Measurements from ENCODE around the gene TFR2. TPM values are rescaled to one million over a fixed set of nuclear protein-coding genes. Genes with fewer than 3 reads are reported as not detected.

The TFR2 gene
- total and polyA plus RNA-seq, 2 donors (not counting 3 experiments of a cell fraction or from before 2014, with no cell fraction given) = 0.37 to 0.60 TPM

DNA sequence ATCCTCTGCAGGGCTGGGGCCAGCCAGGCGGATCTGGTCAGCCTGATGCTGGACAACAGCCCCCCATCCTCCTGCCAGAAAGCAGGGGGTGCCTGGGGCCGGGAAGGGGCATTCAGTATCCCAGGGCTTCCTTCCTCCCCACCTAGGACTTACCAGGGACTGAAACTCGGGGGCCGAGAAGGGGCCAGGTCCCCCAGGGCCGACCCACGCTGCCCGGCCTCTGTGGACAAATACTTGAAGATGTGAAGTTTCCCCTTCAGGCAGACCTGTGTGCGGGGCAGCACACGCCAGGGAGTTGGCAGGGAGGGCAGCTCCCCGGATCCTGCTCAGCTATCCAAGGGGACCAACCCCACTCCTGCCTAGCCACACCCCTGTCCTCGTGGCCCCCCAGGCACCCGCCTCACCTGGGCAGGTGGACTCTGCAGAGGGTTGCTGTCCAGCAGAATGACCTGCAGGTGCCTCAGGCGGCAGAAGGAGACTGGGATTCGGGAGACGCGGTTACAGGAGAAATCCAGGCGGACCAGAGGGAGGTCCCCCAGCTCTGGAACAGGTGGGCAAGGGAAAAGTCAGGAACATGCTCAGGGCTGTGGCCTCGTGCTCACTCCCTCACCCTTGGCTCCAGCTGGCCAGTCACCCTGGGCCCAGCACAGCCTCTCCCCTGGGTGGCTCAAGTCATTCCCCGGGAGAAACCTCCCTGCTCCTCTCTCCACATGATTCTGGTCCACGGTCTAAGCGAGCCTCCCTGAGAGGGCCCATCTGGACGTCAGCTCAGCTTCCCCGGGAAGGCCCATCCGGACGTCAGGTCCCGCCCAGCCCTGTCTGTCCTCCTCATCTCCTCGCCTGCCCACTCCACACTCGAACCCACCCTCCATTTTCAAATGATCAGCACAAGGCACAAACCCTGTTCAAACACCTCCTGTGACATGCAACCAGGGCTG, 62.8 kb downstream of the TFR2 start:
- Histone ChIP-seq H4K20me1 (replicated peaks; ENCODE audit: control insufficient read depth, extremely low read depth, insufficient read depth, low read length) (no peaks in the 10 kb centered on the region), H3K9me1 (replicated peaks; ENCODE audit: control insufficient read depth, extremely low read depth, insufficient read depth, low read length) (no peaks in the 10 kb centered on the region), H3K4me2 (ENCODE audit: insufficient read depth, low read length) (no peak overlapping the region), H2AFZ (ENCODE audit: low read depth, low read length) (no peak overlapping the region), H3K9ac (replicated peaks; ENCODE audit: extremely low read depth, insufficient read depth, low read length) (no peak overlapping the region), H3K36me3 (ENCODE audit: control insufficient read depth in 2 of 2, extremely low read depth in 1 of 2, insufficient read depth in 2 of 2, low read length in 2 of 2) (peaks cover 19 to 59% of the 10 kb centered on the region in 2 experiments), H3K27ac (ENCODE audit: insufficient read depth, low read depth, low read length) (no peak overlapping the region), H3K4me3 (replicated peaks in 1 of 3; ENCODE audit: insufficient read depth in 1 of 3, low read depth in 1 of 3, low read length in 3 of 3) (no peak overlapping the region), H3K9me3 (replicated peaks; ENCODE audit: control insufficient read depth, insufficient read depth, low read length) (no peaks in the 10 kb centered on the region), H3K79me2 (ENCODE audit: control insufficient read depth, insufficient read depth, low read length) (peaks cover 14% of the 10 kb centered on the region), H3K27me3 (ENCODE audit: control insufficient read depth in 2 of 2, insufficient read depth in 2 of 2, low read length in 2 of 2) (no peaks in the 10 kb centered on the region), H3K4me1 (ENCODE audit: control insufficient read depth, extremely low read depth, insufficient read depth, low read length) (peaks cover 11% of the 10 kb centered on the region)
- dilution Hi-C loops (cut with MboI; ENCODE audit: extremely low pct_ligation_motif_present, low sequenced_read_pairs) = no loop called here
- FAIRE-seq (no peak), DNase-seq (ENCODE audit: low read depth, low spot score) (no peak)
- TF ChIP-seq FOS (IDR thresholded peaks at IDR 0.05; ENCODE audit: borderline replicate concordance, insufficient read depth, low read length) (no peak), MYC (IDR thresholded peaks at IDR 0.05; ENCODE audit: low read depth, low read length) (no peak), POLR2A (IDR thresholded peaks at IDR 0.05; ENCODE audit: low read depth, low read length) (no peak), EZH2 (IDR thresholded peaks at IDR 0.05; ENCODE audit: borderline replicate concordance, low read depth, low read length, severe bottlenecking) (no peak)
- TF ChIP-seq, protein P1, sequence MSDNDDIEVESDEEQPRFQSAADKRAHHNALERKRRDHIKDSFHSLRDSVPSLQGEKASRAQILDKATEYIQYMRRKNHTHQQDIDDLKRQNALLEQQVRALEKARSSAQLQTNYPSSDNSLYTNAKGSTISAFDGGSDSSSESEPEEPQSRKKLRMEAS (IDR thresholded peaks at IDR 0.05; ENCODE audit: insufficient read depth, insufficient read length) = no peak
- BruUV-seq (replicated peaks) = no TSS peak
- POLR2A ChIA-PET = interaction anchor here (1.7 kb wide), 1 partner anchor 7 kb away, joined by 6 read pairs; the partner anchor contains the start of genes FBXO24 and LRCH4
- intact Hi-C loops (cut with micrococcal nuclease) = no loop called here
- CTCF ChIA-PET = interaction anchor here (1.8 kb wide), 1 partner anchor 19 kb away, joined by 6 read pairs; no protein-coding TSS in a partner anchor

DNA sequence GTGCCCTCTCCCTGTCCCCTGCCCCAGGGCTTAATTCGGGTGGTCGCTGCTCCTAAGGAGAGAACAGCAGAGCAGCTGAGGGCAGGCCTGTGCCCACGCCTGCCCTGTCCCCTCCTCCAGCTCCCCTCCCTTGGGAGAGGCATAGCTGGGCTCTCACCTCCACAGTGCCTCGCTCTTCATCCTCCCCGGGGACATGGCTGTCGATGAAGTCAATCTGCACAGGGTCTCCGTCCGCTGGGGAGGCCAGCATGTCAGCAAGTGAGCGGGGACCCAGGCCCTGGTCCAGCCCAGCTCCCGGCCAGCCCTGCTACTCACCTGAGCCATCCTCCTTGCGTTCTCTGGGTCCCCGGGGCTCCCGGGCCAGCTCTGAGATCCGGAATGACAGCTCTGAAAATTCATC, 63.8 kb downstream of the TFR2 start:
- Histone ChIP-seq H2AFZ (ENCODE audit: low read depth, low read length) (no peak overlapping the region), H3K4me2 (ENCODE audit: insufficient read depth, low read length) (no peak overlapping the region), H3K27ac (ENCODE audit: insufficient read depth, low read depth, low read length) (no peak overlapping the region), H4K20me1 (replicated peaks; ENCODE audit: control insufficient read depth, extremely low read depth, insufficient read depth, low read length) (no peaks in the 10 kb centered on the region), H3K4me3 (replicated peaks in 1 of 3; ENCODE audit: insufficient read depth in 1 of 3, low read depth in 1 of 3, low read length in 3 of 3) (no peak overlapping the region), H3K79me2 (ENCODE audit: control insufficient read depth, insufficient read depth, low read length) (peaks cover 9% of the 10 kb centered on the region), H3K9me3 (replicated peaks; ENCODE audit: control insufficient read depth, insufficient read depth, low read length) (no peaks in the 10 kb centered on the region), H3K9ac (replicated peaks; ENCODE audit: extremely low read depth, insufficient read depth, low read length) (no peak overlapping the region), H3K36me3 (ENCODE audit: control insufficient read depth in 2 of 2, extremely low read depth in 1 of 2, insufficient read depth in 2 of 2, low read length in 2 of 2) (peaks cover 18 to 59% of the 10 kb centered on the region in 2 experiments), H3K27me3 (ENCODE audit: control insufficient read depth in 2 of 2, insufficient read depth in 2 of 2, low read length in 2 of 2) (no peaks in the 10 kb centered on the region), H3K9me1 (replicated peaks; ENCODE audit: control insufficient read depth, extremely low read depth, insufficient read depth, low read length) (no peaks in the 10 kb centered on the region), H3K4me1 (ENCODE audit: control insufficient read depth, extremely low read depth, insufficient read depth, low read length) (peaks cover under 1% of the 10 kb centered on the region)
- FAIRE-seq = no peak
- POLR2A ChIA-PET = interaction anchor here (1.7 kb wide), 1 partner anchor 8 kb away, joined by 6 read pairs; the partner anchor contains the start of genes FBXO24 and LRCH4
- no TSS peak for BruUV-seq (replicated peaks)
- TF ChIP-seq, protein P1 (IDR thresholded peaks at IDR 0.05; ENCODE audit: insufficient read depth, insufficient read length) = no peak
- TF ChIP-seq POLR2A (IDR thresholded peaks at IDR 0.05; ENCODE audit: low read depth, low read length) (no peak), POLR2AphosphoS5 (IDR thresholded peaks at IDR 0.05; ENCODE audit: insufficient read depth, low read depth, low read length) (no peak), JUN (IDR thresholded peaks at IDR 0.05; ENCODE audit: borderline replicate concordance, insufficient read depth, insufficient read length, low read depth) (no peak), GATA2 (IDR thresholded peaks at IDR 0.05; ENCODE audit: insufficient read depth, insufficient read length, low read depth, low read length) (no peak), FOS (IDR thresholded peaks at IDR 0.05; ENCODE audit: borderline replicate concordance, insufficient read depth, low read length) (no peak)
- TF ChIP-seq, protein P2, sequence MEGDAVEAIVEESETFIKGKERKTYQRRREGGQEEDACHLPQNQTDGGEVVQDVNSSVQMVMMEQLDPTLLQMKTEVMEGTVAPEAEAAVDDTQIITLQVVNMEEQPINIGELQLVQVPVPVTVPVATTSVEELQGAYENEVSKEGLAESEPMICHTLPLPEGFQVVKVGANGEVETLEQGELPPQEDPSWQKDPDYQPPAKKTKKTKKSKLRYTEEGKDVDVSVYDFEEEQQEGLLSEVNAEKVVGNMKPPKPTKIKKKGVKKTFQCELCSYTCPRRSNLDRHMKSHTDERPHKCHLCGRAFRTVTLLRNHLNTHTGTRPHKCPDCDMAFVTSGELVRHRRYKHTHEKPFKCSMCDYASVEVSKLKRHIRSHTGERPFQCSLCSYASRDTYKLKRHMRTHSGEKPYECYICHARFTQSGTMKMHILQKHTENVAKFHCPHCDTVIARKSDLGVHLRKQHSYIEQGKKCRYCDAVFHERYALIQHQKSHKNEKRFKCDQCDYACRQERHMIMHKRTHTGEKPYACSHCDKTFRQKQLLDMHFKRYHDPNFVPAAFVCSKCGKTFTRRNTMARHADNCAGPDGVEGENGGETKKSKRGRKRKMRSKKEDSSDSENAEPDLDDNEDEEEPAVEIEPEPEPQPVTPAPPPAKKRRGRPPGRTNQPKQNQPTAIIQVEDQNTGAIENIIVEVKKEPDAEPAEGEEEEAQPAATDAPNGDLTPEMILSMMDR (IDR thresholded peaks at IDR 0.05; ENCODE audit: extremely low read depth in 1 of 2, insufficient read depth in 1 of 2, low read depth in 1 of 2, low read length in 2 of 2) = no peak
- no peak for DNase-seq (ENCODE audit: low read depth, low spot score)
- CTCF ChIA-PET = interaction anchor here (0.6 to 1.8 kb wide), 4 partner anchors 11 to 256 kb away, joined by 3 to 6 read pairs (median 4); no protein-coding TSS in a partner anchor
- dilution Hi-C loops (cut with MboI; ENCODE audit: extremely low pct_ligation_motif_present, low sequenced_read_pairs) = no loop called here
- intact Hi-C loops (cut with micrococcal nuclease) = no loop called here
